Right lobe of liver (tissue), 6 donors: Measurements from ENCODE around the gene RUNDC3A. TPM values are rescaled to one million over a fixed set of nuclear protein-coding genes. Genes with fewer than 3 reads are reported as not detected.
A peak's percentile ranks its signal among the peaks of the same experiment; 100 is the strongest.

Experiments
- ATAC-seq, 4 donors: fragments of 200-7000 bp; cut with Tn5 transposase; one replicate each; pipeline ENCODE4 v1.9.1; 2020; ENCODE audit warnings: mild to moderate bottlenecking in 4 of 4, moderate library complexity in 4 of 4
- DNase-seq, 3 donors: peaks; one replicate each; pipeline ENCODE4 v3.0.0-alpha.2; 2020
- H3K27ac ChIP-seq, 3 donors: fragments of 200-600 bp; one replicate each; pipeline ENCODE4 v1.8.0; 2022
- H3K27me3 ChIP-seq, 2 donors: fragments of 200-600 bp; one replicate each; pipeline ENCODE4 v1.8.0; 2022
- H3K36me3 ChIP-seq, 4 donors: fragments of 200-600 bp; sonication (generic) in 1 of 4; one replicate each; pipeline versions ENCODE4 v1.5.1 to v1.8.0; 2017 to 2022; ENCODE audit warnings: control low read depth in 1 of 4
- H3K4me1 ChIP-seq, 4 donors: fragments of 200-600 bp; sonication (generic) in 1 of 4; one replicate each; pipeline versions ENCODE4 v1.5.1 to v1.8.0; 2017 to 2022; ENCODE audit warnings: control low read depth in 1 of 4
- H3K4me3 ChIP-seq, 3 donors: fragments of 200-600 bp; one replicate each; pipeline ENCODE4 v1.8.0; 2022
- H3K9me3 ChIP-seq, 4 donors: fragments of 200-600 bp; sonication (generic) in 1 of 4; one replicate each; pipeline versions ENCODE4 v1.5.1 to v1.8.0; 2017 to 2022; ENCODE audit warnings: control low read depth in 1 of 4
- POLR2A ChIP-seq: fragments of 450-650 bp; IDR thresholded peaks from one replicate; pipeline ENCODE4 v1.6.1; 2017; ENCODE audit warnings: antibody characterized with exemption, mild to moderate bottlenecking
- WGBS: methylation state at CpG from one replicate; pipeline ENCODE4 v1.1.6; 2018; ENCODE audit warnings: low coverage, low lambda C conversion rate; ENCODE audit not compliant: insufficient coverage; ENCODE audit errors: missing lambda C conversion rate; 5-methylcytosine and 5-hydroxymethylcytosine counted together
- intact Hi-C, 2 donors: fragments of 100-400 bp; cut with DNase I; formaldehyde crosslinking; loops; one replicate each; pipeline versions ENCODE4 v1.11.2 to v1.14.1; 2022
- total RNA-seq, 6 experiments: library from RNA; depleted of rRNA in 2 of 6; stranded (reverse); fragments of >200 nt in 2 of 6; fragmentation: NEBNext Ultra II Directional in 3 of 6; extraction: Animal tissue kit (Norgen Biotek cat#: 25700) in 3 of 6; gene quantifications; one replicate each; pipeline versions ENCODE4 v1.1.0 to v1.2.4, GENCODE V29; 2016 to 2023
- TF ChIP-seq, protein P1 (sequence below), 4 donors: fragments of 200-600 bp in 3 of 4; fragments of 450-650 bp in 1 of 4; IDR thresholded peaks; one replicate each; pipeline versions ENCODE4 v1.5.1 to v1.8.0; 2016 to 2022; ENCODE audit warnings: antibody characterized with exemption in 4 of 4, mild to moderate bottlenecking in 2 of 4
- donor health status: DM: no; HTN: yes; CAD: no.
- donor health status: DM: no; HTN: no; CAD: no.
- donor health status: DM: no; HTN: no; CAD: no.
- donor health status: DM: no; HTN: yes; CAD: no.
- donor health status: DM: no; HTN: yes; CAD: no.

Gene RUNDC3A
- total RNA-seq, 6 experiments from 2014 or later: 0.12 to 0.75 TPM; not detected in 4

DNA sequence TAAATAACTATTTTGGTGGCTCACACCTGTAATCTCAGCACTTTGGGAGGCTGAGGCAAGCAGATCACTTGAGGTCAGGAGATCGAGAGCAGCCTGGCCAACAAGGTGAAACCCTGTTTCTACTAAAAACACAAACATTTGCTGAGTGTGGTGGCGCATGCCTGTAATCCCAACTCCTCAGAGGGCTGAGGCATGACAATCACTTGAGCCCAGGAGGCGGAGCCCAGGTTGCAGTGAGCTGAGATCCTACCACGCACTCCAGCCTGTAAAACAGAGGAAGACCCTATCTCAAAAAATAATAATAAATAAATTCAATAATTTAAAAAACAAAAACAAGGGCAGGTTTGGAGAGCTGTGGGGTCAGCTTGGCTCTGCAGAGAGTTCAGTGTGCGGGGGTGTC, 34.8 kb upstream of the RUNDC3A start:
- intact Hi-C loops: no loop called here
- DNase-seq (no peak), ATAC-seq (no peak)
- TF ChIP-seq, protein P1, sequence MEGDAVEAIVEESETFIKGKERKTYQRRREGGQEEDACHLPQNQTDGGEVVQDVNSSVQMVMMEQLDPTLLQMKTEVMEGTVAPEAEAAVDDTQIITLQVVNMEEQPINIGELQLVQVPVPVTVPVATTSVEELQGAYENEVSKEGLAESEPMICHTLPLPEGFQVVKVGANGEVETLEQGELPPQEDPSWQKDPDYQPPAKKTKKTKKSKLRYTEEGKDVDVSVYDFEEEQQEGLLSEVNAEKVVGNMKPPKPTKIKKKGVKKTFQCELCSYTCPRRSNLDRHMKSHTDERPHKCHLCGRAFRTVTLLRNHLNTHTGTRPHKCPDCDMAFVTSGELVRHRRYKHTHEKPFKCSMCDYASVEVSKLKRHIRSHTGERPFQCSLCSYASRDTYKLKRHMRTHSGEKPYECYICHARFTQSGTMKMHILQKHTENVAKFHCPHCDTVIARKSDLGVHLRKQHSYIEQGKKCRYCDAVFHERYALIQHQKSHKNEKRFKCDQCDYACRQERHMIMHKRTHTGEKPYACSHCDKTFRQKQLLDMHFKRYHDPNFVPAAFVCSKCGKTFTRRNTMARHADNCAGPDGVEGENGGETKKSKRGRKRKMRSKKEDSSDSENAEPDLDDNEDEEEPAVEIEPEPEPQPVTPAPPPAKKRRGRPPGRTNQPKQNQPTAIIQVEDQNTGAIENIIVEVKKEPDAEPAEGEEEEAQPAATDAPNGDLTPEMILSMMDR (IDR thresholded peaks at IDR 0.05): no peak
- no peak for TF ChIP-seq POLR2A
- H3K9me3 ChIP-seq: no peaks in the 10 kb centered on the region
- WGBS: 91% methylated on average over 4 of the region's 5 CpGs
- H3K4me3 ChIP-seq: no peak overlapping the region
- no peaks in the 10 kb centered on the region for H3K36me3 ChIP-seq
- H3K4me1 ChIP-seq: no peaks in the 10 kb centered on the region
- no peak overlapping the region for H3K27ac ChIP-seq
- no peaks in the 10 kb centered on the region for H3K27me3 ChIP-seq

- no peak for DNase-seq
- 63% methylated on average over 4 of the region's 4 CpGs for WGBS
- TF ChIP-seq, protein P1 (IDR thresholded peaks at IDR 0.05): no peak
- TF ChIP-seq POLR2A: no peak
- ATAC-seq: no peak
- no peak overlapping the region for H3K27ac ChIP-seq
- intact Hi-C loops: no loop called here
- no peak overlapping the region for H3K4me3 ChIP-seq
- no peaks in the 10 kb centered on the region for H3K9me3 ChIP-seq
- peaks cover 0 to 4% (median 0%) of the 10 kb centered on the region in 4 donors for H3K4me1 ChIP-seq
- no peaks in the 10 kb centered on the region for H3K36me3 ChIP-seq
- H3K27me3 ChIP-seq: no peaks in the 10 kb centered on the region
Observed at GRCh38 chr17:44277976-44278375, 30.4 kb upstream of the RUNDC3A start.

GRCh38 chr17:44279346-44279665, 29.1 kb upstream of the RUNDC3A start:
- Histone ChIP-seq H3K36me3 (no peaks in the 10 kb centered on the region), H3K4me3 (no peak overlapping the region), H3K9me3 (no peaks in the 10 kb centered on the region), H3K27me3 (no peaks in the 10 kb centered on the region), H3K4me1 (peaks cover 0 to 4% (median 0%) of the 10 kb centered on the region in 4 donors), H3K27ac (peak overlapping the region in 1 of 3 donors; percentile 63)
- ATAC-seq: peak in 1 of 4 donors; percentile 14
- intact Hi-C loops: no loop called here
- 86% methylated on average over 1 of the region's 2 CpGs for WGBS
- DNase-seq: no peak
- TF ChIP-seq, protein P1 (IDR thresholded peaks at IDR 0.05): no peak

- Histone ChIP-seq H3K4me3 (no peak overlapping the region), H3K9me3 (no peaks in the 10 kb centered on the region), H3K4me1 (peaks cover 0 to 4% (median 0%) of the 10 kb centered on the region in 4 donors), H3K36me3 (no peaks in the 10 kb centered on the region), H3K27me3 (no peaks in the 10 kb centered on the region), H3K27ac (peak overlapping the region; percentile 44 to 63 (median 49))
- ATAC-seq (peak; percentile 91 to 96 (median 94)), DNase-seq (peak; percentile 68 to 78 (median 74))
- TF ChIP-seq POLR2A: no peak
- TF ChIP-seq, protein P1 (IDR thresholded peaks at IDR 0.05): no peak
- intact Hi-C loops: no loop called here
- WGBS: 8% methylated on average over 5 of the region's 20 CpGs
Observed at GRCh38 chr17:44279666-44280391, 28.6 kb upstream of the RUNDC3A start.
